HG02943 (cell line): ENCODE results near the gene DDX54.

ENCODE experiments used
- ATAC-seq: cut with Tn5 transposase; IDR thresholded peaks from one replicate; pipeline ENCODE4 v1.9.1; 2021; ENCODE audit warnings: mild to moderate bottlenecking, low read depth, moderate library complexity; ENCODE audit not compliant: unreplicated experiment

The DDX54 gene

DNA sequence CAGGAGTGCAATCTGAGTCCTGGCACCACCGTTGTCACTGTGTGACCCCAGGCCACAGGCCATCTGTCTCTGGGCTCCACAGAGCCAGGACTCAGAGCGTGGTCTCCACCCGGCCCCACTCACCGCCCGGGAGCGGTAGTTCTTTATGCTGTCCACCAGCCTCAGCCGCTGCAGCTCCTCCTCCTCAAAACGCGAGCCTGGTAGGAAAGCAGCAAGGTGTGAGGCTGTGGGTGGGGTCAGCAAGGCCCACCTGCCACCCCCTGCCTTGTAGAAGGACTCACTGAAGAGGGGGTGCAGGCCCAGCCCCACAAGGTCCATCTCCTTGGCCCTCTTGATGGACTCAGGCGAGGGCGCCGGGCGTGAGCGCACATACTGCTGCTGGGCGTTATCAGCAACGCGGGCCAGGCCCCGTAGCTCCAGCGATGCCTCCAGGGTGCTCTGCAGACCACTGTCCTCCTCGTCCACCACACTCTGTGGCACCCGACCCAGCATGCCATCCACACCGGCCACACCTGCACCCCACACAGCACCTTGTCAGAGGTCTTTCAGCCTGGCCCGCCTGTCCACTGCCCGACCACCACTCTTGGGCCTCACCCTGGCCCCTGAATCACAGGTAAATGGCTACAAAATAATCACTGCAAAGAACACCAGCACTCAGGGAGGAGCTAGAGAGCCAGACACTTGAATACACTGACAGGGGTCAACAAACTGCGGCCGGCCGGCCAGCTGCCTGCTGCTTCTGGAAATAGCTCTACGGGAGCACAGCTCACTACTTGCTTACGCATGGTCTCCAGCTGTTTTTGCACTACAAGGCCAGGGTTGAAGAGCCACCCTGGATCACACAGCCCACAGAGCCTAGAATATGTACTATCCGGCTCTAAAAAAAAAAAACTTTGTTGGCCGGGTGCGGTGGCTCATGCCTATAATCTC is 19.5 kb downstream of the DDX54 start:
- no peak for ATAC-seq

DNA sequence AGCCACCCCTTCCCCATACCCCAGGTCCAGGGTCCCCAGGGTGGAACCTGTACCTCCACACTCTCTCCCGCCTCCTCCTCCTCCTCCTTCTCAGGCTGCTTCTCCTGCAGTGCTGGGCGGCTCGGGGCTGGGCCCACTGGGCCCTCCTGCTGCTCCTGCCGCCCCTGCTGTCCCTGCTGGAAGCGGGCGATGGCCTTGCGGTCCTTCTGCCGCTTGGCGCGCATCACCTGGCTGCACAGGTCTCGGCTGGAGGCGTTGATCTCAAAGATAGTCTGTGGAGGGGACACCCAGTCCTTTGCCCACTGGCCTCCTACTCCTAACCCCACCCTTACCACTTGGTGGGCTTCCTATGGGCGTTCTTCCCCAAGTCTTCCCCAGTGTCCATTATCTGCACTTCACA is 21.3 kb downstream of the DDX54 start:
- no peak for ATAC-seq

DNA sequence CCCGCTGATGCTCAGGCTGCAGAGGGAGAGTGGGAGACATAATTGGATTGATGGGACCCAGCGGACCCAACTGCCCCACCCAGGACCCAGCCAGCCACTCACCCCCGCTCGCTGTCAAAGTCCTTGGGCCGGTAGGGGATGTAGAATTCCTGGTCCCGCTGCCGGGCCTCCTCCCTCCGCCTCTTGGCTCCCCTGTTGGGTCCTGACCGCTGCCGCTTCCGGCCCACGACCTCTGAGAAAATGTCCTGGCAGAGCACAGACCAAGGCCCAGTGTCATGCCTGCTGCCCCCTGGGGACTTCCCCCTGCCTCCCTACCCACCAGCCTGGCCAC is 22.3 kb downstream of the DDX54 start:
- no peak for ATAC-seq

- ATAC-seq, result no peak
These were observed 22.9 kb downstream of the DDX54 start for GRCh38 chr12:113162102-113163029.

DNA sequence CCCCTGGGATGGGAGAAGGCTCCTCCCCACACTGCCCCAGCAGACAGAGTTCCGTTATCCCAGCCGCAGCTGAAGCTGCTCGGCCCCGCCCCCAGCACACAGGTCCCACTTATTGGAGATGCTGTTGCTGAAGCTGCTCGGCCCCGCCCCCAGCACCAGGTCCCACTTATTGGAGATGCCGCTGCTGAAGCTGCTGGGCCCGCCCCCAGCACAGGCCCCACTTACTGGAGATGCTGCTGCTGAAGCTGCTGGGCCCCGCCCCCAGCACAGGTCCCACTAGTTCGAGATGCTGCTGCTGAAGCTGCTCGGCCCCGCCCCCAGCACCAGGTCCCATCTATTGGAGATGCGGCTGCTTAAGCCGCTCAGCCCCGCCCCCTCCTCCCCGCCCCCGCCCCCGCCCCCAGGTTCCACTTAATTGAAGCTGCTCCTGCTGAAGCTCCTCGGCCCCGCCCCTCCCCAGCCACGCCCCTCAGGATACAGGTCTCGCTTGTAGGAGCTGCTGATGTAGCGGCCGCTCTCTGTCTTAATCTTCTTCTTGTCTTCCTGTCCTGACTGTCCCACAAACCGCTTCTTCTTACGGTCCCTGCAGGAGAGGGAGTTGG is 23.8 kb downstream of the DDX54 start:
- no peak for ATAC-seq

DNA sequence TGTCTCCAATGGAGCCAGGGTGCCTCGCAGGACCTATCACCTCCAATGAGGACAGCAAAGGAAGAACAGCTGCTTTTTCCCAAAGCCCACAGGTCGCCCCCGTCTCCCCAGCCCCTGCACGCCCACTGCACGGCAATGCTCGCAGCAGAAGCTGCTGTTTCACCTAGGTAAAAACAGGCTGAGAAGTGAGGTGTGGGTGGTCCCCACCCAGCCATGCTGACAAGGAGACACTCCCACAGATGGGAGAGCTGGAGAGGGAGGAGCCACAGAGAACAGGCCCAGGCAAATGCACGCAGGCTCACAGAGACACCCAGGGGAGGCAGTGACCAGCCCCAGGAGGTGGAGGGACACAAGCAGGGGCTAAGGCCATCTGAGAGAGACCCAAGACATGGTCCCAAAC is 25.3 kb downstream of the DDX54 start:
- no peak for ATAC-seq

- no peak for ATAC-seq
These were observed 26.7 kb downstream of the DDX54 start for GRCh38 chr12:113158439-113159203.

- no peak for ATAC-seq
These were observed 27.9 kb downstream of the DDX54 start for GRCh38 chr12:113157218-113157859.

DNA sequence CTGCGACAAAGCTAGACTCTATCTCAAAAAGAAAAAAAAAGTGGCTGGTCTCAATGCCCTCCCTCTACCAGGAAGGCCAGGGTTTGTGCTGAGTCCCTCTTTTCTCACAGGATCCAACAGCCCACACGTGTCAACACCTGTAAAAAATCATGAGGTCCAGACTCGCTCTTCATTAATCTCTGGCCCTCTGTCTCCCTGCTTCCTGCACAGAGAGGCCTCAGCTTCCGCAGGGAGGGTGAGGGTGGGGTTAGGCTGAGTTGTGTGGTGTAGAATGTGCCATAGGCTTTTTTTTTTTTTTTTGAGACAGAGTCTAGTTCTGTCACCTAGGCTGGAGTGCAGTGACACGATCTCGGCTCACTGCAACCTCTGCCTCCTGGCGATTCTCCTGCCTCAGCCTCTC is 29.6 kb downstream of the DDX54 start:
- no peak for ATAC-seq

DNA sequence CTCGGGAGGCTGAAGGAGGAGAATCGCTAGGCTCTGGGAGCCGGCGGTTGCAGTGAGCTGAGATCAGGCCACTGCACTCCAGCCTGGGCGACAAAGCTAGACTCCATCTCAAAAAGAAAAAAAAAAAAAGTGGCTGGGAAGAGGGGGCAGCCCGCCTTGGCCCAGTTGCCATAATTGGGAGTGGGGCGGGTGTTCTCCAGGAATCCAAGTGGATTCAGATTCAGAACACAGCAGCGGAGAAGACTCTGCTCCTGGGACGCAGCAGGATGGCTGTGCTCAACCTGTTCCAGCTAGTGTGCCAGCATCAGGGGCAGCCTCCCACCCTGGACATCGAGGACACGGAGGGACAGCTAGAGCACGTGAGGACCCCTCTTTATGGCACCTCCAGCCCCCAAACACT is 30.2 kb downstream of the DDX54 start:
- ATAC-seq, result no peak

DNA sequence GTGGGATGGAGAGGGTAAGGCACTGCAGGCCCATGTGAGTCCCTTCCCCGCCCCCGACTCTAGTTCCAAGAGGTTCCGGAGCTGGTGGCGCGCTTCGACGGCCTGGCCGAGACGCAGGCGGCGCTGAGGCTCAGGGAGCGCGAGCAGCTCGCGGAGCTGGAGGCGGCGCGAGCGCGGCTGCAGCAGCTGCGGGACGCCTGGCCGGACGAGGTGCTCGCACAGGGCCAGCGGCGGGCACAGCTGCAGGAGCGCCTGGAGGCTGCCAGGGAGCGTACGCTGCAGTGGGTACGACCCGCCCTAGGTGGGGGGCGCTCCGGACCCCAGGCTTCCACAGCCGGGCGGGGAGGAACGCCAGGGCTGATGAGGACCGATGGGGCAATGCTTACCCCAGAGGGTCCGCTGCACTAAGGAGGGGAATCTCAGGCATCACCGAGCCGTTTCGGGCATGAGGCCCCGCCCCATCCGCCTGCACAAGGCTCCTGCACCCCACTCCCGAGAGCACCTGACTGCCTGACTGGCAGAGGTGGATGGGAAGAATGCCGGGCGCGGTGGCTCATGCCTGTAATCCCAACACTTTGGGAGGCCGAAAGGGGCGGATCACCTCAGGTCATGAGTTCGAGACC is 30.8 kb downstream of the DDX54 start:
- no peak for ATAC-seq

GRCh38 chr12:113152835-113153814 is 32.2 kb downstream of the DDX54 start:
- ATAC-seq, result no peak

GRCh38 chr12:113152196-113152834 is 33.0 kb downstream of the DDX54 start:
- no peak for ATAC-seq

DNA sequence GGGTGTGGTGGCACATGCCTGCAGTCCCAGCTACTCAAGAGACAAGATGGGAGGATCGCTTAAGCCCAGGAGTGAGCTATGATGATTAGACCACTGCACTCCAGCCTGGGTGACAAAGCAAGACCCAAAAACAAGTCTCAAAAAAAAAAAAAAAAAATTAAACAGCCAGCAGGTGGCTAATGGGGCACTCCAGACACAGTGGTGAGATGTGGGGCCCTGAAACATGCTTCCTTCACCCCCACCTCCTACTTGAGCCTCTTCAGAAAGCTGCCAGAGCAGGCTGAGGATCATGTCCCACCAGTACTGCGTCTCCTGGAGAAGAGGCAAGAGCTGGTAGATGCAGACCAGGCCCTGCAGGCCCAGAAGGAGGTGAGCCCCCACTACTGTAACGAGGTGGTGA is 33.6 kb downstream of the DDX54 start:
- ATAC-seq, result no peak

GRCh38 chr12:113149361-113150150 is 35.7 kb downstream of the DDX54 start, which contains the start of gene CFAP73:
TSS of gene CFAP73 (plus strand) at chr12:113149724. CDS start at chr12:113149858, 134 bp downstream.
- ATAC-seq, result no peak

DNA sequence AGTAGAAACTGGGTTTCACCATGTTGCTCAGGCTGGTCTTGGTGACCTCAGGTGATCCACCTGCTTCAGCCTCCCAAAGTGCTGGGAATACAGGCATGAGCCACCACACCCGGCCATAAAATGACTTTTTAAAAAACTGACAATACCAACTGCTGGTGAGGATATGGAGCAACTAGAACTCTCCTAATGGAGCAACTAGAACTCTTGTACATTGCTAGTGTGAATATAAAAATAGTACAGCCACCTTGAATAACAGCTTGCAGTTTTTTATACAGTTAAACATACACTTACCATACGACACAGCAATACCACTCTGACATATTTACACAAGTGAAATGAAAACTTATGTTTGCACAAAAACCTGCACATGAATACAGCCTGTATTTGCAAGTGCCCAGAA is 38.3 kb downstream of the DDX54 start:
- ATAC-seq, result no peak
